Effector CD8-positive, alpha-beta T cell (primary cell): ENCODE results near the gene CPEB1.

Source experiments
- DNase-seq: peaks from one replicate; lab custom pipeline; 2025; lab: John Stamatoyannopoulos, UW
- total RNA-seq, 4 experiments: gene quantifications; one replicate each; lab custom pipeline; 2026; lab: John Stamatoyannopoulos, UW

The CPEB1 gene
- 0.10 to 0.61 (median 0.27) reads per million in 4 experiments for total RNA-seq

DNA sequence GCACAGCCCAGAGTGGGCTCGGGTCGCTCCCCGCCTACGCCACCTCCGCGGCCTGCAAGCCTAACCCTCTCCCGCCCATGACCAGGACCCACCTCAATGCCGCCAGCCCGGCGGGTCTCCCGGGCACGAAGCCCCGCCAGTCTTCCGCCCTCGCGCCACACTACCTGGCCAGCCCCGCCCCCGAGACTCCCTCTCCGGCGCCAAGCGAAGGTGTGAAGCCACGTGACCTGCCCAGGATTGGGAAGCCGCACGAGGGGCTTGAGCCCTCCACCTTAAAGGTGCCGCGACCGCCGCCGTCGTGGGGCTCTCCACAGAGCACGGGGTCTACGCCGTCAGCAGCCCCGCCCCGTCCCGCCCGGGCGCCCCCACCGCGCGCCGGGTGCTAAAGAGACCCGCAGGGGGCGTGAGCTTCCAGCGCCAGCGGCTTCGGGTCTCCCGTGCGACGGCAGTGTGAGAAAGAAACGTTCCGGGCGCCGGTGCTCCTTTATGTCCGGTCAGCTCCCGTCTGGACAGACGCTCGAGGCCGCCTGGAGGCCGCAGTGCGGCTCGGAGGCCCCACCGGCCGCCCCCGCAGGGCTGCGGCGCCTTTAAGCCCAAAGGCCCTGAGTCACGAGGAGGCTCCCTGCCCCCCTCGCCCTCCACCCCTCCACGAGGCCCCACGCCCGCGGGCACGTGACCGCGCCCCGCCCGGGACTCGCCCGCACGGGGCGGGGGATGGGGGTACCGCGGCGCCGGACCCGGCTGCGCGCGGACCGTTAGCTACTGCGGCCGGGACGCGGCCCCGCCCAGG lies at the start of gene CPEB1:
Gene CPEB1 (minus strand): TSS at position 319 of the 790 bp plus-strand sequence. CDS start 18,904 bp downstream, outside the sequence.
- peak; percentile 17 for DNase-seq

- DNase-seq: no peak
Observed at GRCh38 chr15:82692171-82692570, 45.0 kb upstream of the CPEB1 start.

DNA sequence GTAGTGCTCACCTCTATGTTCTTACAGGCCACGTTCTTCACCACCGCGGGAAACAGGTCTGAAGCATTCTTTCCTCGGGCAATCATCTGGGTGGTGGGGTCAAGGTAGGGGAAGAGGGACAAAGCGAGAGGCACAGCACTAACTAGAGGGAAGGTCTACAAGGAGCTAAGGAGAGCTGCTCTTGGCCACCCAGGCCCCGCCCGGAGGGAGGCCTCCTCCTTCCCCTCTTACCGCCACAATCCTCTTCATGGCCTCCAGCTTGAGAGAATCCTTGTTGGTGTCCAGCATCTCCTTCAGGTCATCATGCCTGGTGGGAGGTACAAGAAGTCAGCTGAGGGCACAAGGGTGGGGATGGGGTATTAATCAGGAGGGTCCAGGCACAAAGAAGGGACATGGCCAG lies 42.0 kb upstream of the CPEB1 start:
- DNase-seq: no peak

DNA sequence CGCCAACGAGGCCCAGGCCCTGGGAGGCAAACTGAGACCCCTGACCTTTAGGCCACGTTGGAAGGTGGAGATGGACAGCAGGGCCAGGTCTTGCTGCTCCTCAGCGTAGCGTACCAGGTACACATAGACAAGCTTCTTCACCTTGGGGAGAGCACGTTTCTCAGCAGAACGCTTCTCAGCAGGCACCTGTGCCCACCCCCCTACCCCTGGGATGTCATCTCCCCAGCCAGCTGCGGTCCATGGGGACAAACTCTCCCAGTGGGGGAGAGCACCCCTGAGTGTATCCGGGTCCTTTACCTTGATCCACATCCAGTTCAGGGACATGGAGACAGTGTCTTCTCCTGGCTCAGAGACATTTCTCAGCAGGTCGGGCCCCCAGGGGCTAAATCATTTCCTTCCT lies 41.5 kb upstream of the CPEB1 start:
- no peak for DNase-seq

GRCh38 chr15:82681371-82681770 lies 34.2 kb upstream of the CPEB1 start:
- no peak for DNase-seq

DNA sequence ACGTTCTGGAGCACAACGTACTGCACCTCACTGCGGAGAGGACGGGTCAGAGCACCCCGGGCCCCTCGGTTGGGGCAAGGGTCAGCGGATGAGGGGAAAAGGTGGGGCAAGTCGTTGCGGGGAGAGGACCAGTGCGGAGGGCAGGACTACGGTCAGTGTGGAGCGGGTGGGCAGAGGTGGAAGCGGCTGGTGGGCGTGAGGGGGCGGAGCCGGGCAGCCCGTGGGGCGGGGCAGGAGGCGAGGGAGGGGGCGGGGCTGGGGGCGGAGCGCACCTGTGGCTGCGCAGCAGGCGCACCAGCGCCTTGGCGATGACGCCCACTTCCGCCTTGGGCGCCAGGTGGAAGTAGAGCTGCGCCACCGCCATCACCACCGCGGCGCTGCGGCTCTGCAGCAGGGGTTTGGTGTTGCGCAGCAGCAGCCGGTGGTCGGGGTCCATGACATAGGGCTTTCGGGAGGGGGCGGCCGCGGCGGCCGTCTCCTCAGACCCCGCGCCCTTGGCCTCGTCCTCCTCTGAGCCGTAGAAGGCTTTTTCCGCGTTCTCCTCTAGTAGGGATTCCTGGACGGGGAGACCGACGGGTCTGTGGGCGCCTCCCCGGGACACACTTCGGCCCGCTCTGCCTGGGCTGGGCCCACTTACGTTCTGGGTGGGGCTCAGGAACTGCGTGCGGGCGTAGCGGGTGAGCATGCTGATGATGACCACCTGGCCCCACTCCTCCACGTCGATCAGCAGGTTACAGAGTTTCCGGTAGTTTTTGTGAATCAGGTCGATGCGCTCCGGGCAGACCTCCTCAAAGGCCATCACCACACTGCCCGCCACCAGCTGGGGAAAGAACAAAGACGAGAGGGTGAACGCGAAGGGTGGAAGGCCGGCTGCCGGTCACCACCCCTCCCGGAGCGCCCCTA lies 33.3 kb upstream of the CPEB1 start:
- peak; percentile 66 for DNase-seq

- no peak for DNase-seq
Observed at GRCh38 chr15:82679626-82680199, 32.5 kb upstream of the CPEB1 start.

- DNase-seq: no peak
Observed at GRCh38 chr15:82677720-82678323, 30.7 kb upstream of the CPEB1 start.

- no peak for DNase-seq
Observed at GRCh38 chr15:82674873-82675272, 27.7 kb upstream of the CPEB1 start.

DNA sequence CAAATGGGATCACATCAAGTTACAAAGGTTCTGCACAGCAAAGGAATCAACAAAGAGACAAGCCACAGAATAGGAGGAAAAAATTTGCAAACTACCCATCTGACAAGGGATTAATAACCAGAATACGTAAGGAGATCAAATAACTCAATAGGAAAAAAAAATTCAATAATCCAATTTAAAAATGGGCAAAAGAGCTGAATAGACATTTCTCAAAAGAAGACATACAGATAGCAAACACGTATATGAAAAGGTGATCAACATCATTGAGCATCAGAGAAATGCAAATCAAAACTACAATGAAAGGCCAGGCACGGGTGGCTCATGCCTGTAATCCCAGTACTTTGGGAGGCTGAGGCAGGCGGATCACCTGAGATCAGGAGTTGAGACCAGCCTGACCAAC lies 23.5 kb upstream of the CPEB1 start:
- no peak for DNase-seq

GRCh38 chr15:82666606-82667005 lies 19.4 kb upstream of the CPEB1 start:
- DNase-seq: no peak

GRCh38 chr15:82664021-82664420 lies 16.9 kb upstream of the CPEB1 start:
- no peak for DNase-seq

DNA sequence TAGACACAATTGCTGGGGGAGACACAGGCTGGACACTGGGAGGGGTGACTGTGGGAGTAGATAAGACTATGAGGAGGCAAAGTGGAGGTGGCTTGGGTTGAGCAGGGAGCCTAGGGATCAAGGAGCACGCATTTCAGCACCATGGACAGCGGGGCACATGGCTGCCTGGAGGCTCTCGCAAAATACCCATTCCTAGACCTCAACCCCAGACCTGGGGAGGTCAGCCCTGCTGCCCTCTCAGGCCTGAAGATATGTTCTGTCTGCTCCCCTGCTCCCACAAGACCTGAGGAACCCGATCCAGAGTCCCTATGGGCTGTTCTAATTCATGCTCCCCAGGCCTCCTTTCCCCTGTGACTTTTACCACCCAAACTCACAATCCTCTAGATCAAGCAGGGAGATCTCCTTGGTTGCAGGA lies 16.0 kb upstream of the CPEB1 start:
- DNase-seq: peak; percentile 3

DNA sequence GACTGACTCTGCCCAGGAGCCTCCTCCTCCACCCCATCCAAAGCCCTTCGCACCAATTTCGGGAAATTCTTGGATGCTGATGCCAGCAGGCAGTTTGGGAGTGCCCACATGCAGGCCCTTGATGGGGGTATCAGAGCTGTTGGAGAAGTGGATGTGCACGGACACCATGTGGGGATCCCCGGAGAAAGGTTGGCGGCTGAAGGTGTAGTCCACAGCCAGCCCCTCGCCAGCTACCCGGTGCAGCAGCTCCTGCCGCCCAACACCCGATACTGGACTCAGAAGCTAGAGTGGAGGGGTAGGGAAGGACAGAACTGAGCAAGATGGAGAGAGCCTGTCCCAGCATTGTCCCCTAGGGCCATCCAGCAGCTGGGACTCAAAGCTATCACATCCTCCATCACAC lies 15.5 kb upstream of the CPEB1 start:
- no peak for DNase-seq

DNA sequence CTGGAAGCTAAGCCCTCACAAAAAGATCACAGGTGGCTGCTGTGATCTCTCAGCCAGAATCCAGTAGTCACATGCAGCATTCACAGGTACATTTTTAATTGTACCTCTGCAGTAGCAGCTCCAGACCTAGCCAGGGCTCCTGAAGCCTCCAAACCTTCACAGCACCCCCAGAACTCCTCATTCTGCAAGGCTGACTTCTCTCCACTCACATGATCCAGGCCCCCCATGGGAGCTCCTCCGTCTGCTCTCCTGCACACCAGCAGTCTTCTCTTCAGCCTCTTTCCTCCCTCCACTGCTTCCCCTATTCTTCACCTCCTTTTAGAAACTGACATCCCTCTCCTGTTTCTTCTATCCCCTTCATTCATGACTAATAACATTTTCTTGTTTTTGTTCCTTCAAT lies 13.2 kb upstream of the CPEB1 start:
- no peak for DNase-seq

DNA sequence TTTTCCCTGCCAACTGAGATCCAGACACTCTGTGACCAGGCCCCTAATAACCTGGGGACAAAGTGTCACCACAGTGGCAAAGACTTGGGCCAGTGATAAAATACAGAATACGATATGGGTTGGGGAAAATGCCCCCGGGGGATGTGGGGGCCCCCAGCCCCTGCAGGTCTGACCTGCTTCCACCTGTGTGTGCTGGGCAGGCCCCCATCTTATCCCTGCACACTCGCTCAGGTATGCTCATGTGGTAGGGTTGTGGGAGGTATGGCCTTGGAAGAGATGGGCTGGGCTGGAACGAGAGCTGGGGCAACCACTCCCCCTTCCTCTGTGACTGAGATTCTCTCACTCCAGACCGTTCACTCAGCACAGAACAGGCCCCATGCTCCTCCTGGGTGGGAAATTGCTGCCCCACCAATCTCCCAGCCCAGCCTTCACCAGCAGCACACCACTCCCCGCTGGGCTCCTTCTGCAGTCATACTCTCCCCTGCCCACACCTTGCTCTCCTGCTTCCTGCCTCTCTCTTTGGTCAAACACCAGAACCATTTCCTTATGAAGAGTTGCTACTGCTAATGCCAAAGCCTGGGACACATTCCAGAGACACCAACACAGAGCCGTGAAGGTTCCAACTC lies 9.6 kb upstream of the CPEB1 start:
- no peak for DNase-seq

DNA sequence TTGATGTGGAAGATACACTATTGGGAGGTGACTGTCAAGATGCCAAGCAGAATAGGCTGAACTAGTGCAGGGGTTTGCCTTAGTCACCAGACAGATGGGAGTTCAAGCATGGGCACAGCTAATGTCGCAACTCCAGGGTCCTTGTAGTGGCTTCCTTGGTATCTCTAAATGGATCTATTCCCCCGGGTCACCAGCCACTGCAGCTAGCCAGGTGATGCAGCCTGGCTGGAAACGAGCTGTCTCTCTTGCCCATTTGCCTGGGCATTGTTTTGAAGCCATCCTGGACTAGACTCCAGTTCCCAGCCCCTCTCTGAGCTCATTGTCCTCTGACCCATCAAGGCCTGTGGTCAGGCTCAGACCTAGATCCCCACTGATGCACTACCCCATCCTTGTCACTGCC lies 8.4 kb upstream of the CPEB1 start:
- DNase-seq: no peak

DNA sequence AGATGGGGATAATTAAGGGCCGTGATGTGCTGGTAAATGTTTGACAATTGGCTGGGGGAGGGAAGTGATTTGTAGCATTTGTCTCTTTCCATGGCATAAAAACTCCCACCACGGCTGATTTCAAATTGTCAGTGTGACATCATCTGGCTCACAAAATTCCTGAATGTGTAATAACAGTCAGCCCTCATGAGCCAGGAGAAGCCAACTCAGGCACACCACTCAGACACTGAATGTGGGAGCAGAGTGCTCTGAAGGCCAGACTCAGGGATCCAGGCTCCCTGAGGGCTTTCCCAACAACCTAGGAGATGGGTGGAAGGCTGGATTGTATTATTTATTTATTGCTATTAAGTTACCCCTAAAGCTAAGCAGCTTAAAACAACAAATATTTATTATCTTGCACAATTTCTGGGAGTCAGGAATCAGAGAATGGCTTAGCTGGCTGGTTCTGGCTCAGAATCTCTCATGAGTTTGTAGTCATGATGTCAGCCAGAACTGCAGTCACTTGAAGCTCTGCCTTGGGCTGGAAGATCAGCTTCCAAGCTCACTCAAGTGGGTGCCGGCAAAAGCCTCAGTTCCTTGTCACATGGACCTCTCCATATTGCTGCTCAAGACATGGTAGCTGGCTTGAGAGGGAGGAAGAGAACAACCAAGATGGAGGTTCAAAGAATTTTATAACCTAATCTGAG lies 6.5 kb upstream of the CPEB1 start:
- no peak for DNase-seq

DNA sequence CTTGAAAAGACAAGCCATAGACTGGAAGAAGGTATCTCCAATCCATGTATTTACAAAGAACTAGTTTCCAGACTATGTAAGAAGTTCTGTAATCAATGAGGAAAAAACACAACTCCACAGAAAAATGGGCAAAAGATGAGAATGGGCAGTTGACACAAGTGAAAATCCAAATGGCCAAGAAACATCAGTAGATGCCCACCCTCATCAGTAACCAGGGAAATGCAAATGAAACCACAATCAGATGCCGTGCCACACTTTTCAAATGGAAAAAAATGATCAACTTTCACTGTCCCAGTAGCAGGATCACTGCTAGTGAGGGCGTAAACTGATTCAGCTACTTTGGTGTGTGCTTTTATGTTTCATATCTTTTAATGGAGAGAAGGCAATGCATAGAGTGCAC lies 4.5 kb upstream of the CPEB1 start:
- no peak for DNase-seq

GRCh38 chr15:82650046-82650670 lies 3.0 kb upstream of the CPEB1 start:
- DNase-seq: no peak
